GM18502 (cell line): ENCODE data around the gene DIS3L.
"Not testable (repeated sequence)": the region's sequence is repeated elsewhere in the genome, so short reads cannot be mapped to it uniquely, and the experiment has no call there.

Source experiments
- ATAC-seq: cut with Tn5 transposase; IDR thresholded peaks from one replicate; pipeline ENCODE4 v1.9.1; 2021; ENCODE audit warnings: mild to moderate bottlenecking; ENCODE audit not compliant: unreplicated experiment, poor library complexity

Gene DIS3L

DNA sequence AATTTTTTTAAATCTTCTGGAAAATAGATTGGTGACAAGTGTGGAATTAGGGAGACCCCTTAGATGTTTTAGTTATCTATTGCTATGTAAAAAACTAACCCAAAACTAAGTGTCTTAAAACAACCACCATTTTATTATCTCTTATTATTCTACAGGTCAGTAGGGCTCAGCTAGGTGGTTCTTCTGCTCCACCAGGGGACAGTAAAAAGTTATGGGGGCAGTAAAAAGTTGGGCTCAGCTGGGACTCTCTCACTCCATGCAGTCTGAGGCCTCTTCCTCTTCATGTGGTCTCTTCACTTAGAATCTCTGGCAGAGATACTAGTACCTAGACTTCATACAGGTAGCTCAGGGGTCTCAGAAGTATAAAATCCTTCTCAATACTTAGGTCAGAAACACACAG is 18.0 kb upstream of the DIS3L start:
- ATAC-seq = no peak

DNA sequence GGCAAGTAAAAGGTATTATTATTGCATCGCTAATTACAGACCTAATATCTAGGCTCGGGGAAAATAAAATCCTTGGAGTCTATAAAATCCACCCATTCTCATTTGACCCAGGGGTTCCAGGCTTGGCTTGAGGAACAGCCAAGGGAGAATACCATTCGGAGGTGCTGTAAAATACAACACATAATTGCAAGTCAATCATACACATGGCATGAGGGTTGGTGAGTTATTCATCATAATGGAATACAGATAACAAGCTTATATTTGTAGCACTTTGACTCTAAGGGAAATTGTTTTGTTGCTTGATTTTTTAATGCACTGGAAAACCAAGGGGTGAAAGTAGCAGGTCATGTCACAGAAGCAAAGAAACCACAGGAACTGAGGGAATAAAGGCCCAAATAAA is 16.8 kb upstream of the DIS3L start:
- ATAC-seq = no peak

DNA sequence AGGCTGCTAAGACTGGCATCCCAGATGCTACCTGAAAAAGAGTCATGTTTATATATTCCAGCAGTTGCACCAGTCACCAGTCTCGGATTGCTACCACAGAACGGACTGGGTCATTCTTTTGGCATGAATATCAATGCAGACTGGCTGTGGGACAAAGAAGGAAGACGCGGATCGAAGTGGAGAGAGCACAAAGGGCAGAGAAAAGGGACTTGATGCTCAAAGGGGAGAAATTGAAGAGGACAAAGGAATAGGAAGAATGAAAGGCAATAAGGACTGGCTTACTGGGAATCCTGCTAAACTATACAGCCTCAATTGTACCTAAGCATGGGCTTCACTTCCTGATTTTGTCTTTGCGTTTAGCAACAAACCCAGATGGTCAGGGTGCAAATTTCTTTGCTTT is 15.3 kb upstream of the DIS3L start:
- no peak for ATAC-seq

DNA sequence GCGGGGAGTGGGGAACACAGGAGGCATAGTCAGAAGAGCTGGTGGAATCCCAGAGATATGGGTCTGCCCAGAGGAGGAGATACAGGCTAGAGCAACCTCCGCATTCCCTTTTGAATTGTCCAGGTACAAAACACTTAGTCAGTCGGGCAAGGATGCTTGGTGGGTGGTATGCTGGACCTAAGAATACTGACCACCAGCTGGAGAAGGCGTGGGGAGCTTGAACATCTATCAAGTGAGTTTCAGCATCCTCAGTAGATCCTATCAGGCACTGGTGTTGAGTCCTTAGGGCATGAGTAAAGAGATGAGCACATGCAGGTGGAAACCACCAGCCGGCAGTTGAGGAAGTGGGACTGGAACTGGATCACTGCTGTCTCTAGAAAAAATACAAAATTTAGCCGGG is 14.7 kb upstream of the DIS3L start:
- no peak for ATAC-seq

- no peak for ATAC-seq
These were observed 9.1 kb upstream of the DIS3L start for GRCh38 chr15:66284271-66284670.

DNA sequence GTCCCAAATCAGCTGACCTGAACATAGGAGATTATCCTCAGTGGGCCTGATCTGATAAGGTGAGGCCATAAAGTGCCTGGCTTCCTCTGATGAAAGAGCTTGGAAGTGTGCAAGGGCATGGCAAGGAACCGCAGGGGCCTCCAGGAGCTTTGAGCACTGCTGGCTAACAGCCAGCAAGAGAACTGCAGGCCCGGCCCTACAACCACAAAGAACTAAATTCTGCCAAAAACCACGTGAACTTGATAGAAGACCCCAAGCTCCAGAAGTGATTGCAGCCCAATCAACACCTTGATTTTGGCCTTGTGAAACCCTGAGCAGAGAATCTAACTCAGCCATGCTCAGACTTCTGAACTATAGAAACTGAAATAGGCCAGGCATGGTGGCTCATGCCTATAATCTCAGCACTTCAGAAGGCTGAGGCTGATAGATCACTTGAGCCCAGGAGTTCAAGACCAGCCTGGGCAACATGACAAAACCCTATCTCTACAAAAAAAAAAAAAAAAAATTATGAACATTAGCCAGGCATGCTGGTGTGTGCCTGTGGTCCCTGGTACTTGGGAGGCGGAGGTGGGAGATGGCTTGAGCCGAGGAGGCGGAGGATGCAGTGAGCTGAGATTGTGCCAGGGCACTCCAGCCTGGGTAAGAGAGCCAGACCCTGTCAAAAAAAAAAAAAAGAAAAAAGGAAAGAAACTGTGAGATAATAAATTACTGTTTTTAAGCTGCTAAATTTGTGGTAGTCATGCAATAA is 7.7 kb upstream of the DIS3L start:
- no peak for ATAC-seq

- ATAC-seq = no peak
These were observed 5.8 kb upstream of the DIS3L start for GRCh38 chr15:66287461-66288057.

DNA sequence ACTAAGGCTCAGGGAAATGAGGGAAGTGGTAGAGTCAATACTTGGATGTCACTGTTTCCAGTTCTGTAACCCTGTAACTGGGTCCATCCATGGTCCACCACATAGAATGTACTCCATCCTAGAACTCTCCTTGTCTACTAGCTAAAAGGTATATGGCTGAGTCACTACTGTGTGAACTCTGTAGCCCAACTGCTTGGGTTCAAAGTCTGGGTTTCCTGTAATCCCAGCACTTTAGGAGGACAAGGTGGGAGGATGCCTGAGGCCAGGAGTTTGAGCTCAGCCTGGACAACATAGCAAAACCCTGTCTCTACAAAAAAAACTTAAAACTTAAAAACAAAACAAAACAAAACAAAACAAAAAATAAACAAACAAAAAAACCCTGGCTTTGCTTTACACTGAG is 5.3 kb upstream of the DIS3L start:
- no peak for ATAC-seq

DNA sequence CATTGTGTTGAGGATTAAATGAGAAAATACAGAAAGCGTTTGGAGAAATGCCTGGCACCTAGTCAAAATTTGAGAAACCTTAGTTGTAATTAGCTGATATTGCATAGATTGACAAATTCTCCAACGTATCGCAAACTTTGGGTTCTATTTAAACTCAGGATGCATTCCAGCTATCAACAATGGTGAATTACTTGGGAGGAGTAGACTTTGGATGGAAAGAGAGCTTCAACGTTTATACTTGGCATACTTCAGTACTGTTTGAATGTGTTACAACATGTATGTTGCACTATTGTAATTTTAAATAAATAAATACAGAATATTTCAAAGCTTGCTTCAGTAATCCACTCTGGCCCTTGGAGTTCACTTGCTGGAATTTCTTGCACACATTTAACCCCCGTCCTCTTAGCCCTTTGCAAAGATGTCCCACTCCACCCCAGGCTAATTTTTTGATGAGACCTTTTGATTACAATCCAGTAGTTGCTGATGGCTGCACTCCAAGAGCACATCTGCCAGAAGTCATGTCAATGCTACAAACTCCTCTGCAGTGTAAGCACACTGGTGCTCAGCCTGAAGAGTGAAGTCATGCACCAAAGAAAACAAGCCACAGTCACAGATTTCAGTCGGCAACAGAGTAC is 4.7 kb upstream of the DIS3L start:
- ATAC-seq = no peak

DNA sequence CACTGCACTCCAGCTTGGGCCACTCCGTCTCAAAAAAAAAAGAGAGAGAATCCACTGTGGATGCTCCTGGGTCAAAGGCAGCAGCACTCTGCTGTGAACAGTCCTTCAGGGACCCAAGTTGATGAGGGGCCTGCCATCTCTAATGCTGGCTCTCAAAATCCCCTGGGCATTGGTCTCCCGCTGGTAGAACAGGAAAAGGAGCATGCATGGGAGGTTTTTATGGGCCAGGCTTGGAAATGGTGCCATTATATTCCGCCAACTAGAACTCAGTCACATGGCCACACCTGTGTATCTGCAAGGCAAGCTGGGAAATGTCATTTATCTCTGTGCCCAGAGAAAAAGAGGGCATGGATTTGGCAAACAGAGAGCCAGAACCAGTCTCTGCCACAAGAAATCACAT is 3.4 kb upstream of the DIS3L start:
- no peak for ATAC-seq

DNA sequence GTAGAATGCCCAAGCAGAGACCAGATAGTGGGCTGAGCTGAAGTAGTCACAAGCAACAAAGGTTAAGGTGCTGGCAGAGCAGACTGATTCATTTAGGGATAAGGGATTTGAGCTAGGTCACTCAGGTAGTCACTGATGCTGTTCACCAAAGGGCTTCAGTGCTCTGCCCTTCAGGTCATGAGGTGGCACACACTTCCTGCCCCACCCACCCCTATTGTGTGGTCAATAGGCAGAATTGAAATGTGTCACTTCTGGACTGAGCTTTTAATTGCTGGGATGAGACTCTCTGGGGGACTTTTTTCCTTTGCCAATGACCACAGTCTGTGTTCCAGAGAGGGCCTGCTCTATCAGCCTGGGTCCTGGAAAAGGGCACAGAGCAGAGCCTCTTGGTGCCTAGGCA is 2.9 kb upstream of the DIS3L start:
- no peak for ATAC-seq

- no peak for ATAC-seq
These were observed 1.4 kb upstream of the DIS3L start for GRCh38 chr15:66291816-66292570.

- ATAC-seq = peak; percentile 22
These were observed 573 bp upstream of the DIS3L start for GRCh38 chr15:66292571-66293418.

DNA sequence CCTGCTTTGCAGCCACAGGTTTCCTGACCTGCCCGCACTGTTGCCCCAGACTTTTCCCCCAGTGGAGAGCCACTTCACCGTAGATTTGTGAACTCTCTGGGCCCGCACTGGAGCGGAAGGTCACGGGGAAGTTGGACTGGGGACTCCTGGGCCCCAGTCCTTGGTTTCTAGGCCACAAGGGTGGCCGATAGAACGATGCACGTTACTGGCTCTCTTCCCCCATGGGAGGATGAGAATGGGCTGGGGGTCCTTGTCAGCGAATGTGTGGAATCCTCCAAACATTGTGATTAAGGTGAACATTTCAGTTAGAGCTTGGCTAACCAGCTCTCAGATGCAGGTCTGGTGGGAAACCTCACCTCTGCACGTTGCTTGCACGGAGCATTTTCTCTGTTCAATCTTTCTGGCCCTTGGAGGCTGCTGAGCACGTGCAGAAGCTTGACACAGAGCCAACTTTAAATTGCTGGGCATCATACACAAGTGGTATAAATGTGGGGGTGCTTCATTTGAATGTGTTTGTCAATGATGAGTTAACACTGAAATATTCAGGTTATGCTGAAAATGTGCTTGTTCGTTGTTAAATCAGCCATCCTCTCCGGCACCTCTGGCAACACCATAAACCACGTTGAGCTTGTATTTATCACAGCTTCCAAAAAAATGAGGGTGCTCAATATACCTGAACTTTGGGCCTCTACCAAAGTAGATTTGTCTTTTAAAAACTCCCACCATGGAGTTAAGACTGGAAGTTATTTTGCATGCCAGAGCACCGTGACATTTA is 976 bp downstream of the DIS3L start:
- ATAC-seq = peak; percentile 16

GRCh38 chr15:66294932-66295235 is 1.5 kb downstream of the DIS3L start:
- no peak for ATAC-seq

GRCh38 chr15:66296186-66296585 is 2.8 kb downstream of the DIS3L start:
- no peak for ATAC-seq

DNA sequence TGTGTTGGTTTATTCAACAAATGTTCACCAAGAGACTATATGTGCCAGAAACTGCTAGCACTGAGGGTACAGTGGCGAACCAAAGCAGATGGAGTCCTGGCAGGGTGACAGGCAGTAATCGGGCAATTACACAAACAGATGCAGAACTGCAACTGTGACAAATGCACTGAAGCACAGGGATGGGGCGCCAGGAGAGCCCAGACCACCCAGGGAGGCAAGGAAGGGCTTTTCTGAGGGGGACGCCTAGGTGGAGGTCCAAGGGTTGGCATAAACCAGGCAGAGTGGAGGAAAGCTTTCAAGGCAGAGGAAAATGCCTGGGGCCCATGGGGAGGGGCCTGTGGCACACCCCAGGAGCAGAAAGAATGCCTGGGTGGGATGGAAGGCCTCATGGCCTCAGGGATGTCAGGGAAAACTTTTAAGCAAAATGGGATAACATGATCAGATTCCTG is 5.5 kb downstream of the DIS3L start:
- ATAC-seq = no peak

- ATAC-seq = no peak
These were observed 9.3 kb downstream of the DIS3L start for GRCh38 chr15:66302489-66303278.

GRCh38 chr15:66304425-66304824 is 11.1 kb downstream of the DIS3L start:
- ATAC-seq = not testable (repeated sequence)
